GM18526 (cell line): ENCODE measurements around the gene RPL13A.

ENCODE experiments used
- POLR2A ChIP-seq: IDR thresholded peaks from 3 replicates; pipeline ENCODE4 v1.6.1; 2011; ENCODE audit not compliant: insufficient read length; ENCODE audit errors: extremely low read depth

RPL13A gene

DNA sequence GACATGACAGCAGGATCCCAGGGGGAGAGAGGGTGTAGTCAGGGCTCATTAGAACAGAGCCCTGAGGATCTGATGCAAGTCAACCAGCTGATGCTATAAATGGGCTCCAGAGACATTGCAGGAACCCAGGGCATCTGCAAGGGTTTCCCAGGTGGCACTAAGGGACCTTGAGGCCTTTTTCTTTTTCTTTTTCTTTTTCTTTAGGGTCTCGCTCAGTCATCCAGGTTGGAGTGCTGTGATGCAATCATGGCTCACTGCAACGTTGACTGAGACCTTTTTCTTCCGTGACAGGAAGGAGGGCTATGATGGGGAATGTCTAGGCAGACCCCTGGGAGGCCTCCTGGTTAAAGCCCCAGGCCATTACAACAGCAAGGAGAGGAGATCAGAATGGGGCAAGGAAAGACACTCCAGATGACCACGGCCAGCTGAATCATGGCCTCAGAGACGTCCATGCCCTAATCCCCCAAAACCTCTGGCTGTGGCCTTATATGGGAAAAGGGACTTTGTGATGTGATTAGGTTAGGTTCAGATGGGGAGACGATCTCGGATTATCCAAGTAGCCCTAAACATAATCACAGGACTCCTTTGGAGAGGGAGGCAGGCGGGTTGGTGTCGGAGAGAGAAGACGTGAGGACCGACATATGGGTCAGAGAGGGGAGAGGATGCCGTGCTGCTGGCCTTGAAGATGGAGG, 20.5 kb downstream of the RPL13A start:
- TF ChIP-seq POLR2A, result no peak

DNA sequence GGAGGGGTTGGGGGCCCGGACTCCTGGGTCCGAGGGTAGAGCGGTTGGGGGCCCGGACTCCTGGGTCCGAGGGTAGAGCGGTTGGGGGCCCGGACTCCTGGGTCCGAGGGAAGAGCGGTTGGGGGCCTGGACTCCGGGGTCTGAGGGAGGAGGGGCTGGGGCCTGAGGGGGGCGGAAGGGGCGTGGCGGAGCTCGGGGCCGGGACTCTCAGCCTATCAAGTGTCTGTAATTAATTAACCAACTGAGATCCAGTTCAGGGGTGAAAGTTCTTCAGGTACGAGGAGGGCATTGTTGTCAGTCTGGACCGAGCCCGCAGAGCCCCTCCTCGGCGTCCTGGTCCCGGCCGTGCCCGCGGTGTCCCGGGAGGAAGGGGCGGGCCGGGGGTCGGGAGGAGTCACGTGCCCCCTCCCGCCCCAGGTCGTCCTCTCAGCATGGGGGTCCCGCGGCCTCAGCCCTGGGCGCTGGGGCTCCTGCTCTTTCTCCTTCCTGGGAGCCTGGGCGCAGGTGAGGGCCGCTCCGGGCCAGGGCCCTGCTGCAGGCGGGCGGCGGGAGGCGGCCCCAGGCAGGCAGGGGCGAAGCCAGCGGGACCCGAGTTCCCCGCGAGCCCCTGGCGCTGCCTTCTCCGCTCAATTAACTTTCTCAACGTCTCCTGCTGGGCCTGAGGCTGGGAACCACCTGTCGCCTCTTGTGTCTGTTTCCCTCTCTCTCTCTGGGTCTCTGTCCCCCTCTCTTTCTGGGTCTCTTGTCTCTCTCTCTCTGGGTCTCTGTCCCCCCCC, 25.8 kb downstream of the RPL13A start:
- no peak for TF ChIP-seq POLR2A

DNA sequence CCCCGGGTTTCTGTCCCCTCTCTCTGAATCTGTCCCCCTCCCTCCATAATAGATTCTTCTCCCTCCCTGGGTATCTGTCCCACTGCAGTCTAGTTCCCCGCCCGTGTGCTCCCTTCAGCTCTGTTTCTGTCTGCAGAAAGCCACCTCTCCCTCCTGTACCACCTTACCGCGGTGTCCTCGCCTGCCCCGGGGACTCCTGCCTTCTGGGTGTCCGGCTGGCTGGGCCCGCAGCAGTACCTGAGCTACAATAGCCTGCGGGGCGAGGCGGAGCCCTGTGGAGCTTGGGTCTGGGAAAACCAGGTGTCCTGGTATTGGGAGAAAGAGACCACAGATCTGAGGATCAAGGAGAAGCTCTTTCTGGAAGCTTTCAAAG, 26.3 kb downstream of the RPL13A start:
- TF ChIP-seq POLR2A, result no peak

DNA sequence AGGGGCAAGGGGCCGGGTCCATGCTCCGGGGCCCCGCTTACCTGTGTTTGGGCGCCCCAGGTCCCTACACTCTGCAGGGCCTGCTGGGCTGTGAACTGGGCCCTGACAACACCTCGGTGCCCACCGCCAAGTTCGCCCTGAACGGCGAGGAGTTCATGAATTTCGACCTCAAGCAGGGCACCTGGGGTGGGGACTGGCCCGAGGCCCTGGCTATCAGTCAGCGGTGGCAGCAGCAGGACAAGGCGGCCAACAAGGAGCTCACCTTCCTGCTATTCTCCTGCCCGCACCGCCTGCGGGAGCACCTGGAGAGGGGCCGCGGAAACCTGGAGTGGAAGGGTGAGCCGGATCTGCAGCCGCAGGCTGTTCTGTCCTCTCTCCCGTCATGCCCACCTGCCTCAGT, 26.7 kb downstream of the RPL13A start:
- no peak for TF ChIP-seq POLR2A

DNA sequence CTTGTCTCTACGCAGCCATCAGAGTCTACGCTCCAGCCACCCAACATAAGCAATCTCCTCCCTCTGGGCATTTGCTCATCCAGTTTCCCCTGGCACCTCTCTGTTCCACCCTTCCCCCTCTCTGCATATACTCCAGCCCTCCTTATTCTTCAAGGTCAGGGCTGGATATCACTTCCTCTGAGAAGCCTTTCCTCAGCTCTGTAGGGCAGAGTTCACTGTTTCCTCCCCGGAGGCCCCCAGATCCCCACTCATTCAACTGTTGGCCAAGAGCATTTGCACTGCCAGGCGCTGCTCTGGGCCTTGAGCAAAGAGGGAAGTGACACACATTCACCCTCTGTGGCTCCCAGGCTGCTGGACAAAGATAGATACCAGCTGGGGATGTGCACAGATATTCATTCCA, 28.4 kb downstream of the RPL13A start:
- TF ChIP-seq POLR2A, result no peak

DNA sequence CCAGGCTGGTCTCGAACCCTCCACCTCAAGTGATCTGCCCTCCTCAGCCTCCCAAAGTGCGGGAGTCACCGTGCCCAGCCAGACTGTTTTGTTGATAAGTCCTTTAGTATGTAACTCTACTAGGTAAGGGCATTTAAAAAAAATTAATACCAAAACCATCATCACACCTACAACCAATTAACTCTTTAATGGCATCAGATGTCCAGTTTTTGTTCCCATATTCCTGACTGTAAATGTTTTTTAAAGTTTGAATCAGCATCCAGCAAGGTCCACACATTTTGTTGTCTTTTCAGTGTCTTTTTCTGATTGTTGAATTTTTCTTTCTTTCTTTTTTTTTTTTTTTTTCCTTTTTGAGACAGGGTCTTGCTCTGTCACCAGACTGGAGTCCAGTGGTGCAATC, 30.6 kb downstream of the RPL13A start:
- no peak for TF ChIP-seq POLR2A

DNA sequence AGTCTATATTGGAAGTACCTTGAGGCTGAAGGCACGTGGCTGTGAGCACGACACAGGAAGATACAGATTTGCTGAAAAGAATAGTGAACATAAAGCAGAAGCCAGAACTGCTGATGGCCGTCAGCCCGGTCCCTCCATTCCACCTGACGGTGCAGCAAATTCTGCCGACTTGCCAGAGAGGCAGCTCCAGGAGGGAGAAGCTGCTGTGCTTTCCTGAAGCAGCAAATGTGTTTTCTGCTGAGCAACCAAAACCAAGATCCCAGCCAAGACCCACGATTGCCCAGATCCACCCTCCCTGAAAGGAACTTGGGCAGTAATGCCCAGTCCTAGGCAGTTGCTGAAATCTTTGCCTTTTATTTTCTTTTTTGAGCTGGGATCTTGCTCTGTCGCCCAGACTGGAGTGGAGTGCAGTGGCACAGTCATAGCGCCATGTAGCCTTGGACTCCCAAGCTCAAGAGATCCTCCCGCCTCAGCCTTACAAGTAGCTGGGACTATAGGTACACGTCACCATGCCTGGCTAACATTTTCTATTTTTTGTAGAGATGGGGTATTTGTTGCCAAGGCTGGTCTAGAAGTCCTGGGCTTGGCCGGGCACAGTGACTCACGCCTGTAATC, 33.4 kb downstream of the RPL13A start:
- no peak for TF ChIP-seq POLR2A

DNA sequence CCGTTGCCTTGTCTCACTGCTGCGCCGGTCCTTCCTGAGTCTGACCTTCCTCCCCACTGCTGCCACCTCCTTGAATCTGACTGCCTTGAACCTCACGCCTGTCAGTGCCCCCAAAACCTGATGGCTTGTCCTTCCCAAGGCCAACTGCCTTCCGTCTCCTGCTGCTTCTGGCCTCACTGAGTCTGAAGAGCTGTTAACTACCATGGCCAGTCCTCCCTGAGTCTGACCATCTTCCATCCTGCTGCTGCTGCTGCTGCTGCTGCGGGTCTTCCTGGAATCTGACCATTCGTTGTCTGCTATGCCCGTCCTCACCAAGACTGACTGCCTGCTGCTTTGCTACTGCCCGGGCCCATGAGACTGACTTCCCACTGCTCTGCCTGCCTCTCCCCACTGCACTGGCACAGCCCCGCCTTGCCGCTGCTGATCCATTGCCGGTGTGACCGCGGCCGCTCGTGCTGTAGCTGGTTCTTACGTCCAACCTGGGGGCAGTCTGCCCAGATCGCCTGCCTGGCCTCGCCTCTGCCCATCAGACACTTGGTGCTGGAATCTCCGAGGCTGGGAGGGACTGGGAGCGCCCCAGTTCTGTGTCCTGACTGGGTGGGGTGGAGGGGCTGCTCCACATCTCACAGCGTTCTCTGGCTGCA, 37.5 kb downstream of the RPL13A start:
- no peak for TF ChIP-seq POLR2A

DNA sequence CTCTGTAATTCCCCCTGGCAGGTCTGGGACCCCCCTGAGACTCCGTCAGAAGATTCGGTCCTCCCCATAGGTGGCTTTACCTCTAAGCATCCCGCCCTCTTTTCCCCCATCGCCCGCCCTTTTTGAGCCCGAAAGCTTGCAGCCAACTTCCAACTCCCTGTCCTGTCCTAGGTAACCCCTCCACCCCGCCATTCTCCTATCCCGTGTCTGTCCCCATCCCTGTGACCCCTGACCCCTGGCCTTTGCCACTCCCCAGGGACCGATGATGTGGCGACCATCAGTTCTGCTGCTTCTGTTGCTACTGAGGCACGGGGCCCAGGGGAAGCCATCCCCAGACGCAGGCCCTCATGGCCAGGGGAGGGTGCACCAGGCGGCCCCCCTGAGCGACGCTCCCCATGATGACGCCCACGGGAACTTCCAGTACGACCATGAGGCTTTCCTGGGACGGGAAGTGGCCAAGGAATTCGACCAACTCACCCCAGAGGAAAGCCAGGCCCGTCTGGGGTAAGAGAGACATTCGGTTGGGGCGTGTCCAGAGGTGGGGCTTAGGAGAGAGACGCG, 40.9 kb downstream of the RPL13A start:
- TF ChIP-seq POLR2A, result no peak

DNA sequence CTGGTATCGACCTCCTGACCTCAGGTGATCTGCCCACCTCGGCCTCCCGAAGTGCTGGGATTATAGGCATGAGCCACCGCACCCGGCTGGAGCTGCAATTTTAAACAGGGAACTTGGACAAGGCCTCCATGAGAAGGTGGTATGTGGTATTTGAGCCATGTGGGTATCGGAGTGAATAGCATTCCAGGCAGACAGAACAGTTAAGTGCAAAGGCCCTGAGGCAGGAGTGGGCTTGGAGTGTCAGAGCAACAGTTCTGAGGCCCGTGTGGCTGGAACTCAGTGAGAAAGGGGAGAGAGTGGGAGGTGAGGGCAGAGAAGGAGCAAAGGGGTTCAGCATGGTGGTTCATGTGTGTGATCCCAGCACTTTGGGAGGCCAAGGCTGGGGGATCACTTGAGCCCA, 43.3 kb downstream of the RPL13A start:
- no peak for TF ChIP-seq POLR2A

DNA sequence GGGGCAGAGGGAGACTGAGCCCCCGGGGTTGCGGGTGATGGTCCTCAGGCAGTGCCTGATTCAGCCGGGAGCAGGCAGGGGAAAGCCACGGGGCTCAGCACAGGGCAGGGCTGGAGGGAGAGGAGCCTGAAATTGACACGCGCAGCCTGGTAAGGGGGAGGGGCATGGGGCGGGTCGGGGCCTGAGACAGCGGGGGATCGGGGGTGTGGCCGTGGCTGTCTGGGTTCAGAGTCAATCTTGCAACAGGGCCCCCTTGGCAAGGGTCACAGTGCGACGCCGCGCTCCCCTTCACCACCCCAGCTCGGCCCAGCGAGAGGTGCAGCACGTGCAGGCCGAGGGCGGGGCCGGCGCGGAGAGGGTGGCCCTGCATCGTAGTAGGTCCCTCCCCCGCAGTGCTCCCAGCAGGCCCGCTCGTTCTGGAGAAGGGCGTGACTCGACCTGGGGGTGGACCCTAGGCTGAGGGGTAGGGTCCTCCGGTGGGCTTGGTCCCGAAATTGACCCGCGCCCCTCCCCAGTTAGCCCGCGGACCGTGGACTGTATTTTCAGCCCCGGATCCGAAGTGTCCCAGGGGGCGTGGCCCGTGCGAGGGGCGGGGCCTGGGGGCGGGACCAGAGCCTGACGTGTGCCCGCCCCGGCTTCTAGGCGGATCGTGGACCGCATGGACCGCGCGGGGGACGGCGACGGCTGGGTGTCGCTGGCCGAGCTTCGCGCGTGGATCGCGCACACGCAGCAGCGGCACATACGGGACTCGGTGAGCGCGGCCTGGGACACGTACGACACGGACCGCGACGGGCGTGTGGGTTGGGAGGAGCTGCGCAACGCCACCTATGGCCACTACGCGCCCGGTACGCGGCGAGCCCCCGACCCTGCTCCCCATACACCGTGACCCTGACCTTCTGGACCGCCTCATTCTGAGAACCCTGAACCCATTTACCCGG, 46.4 kb downstream of the RPL13A start:
- TF ChIP-seq POLR2A, result no peak

DNA sequence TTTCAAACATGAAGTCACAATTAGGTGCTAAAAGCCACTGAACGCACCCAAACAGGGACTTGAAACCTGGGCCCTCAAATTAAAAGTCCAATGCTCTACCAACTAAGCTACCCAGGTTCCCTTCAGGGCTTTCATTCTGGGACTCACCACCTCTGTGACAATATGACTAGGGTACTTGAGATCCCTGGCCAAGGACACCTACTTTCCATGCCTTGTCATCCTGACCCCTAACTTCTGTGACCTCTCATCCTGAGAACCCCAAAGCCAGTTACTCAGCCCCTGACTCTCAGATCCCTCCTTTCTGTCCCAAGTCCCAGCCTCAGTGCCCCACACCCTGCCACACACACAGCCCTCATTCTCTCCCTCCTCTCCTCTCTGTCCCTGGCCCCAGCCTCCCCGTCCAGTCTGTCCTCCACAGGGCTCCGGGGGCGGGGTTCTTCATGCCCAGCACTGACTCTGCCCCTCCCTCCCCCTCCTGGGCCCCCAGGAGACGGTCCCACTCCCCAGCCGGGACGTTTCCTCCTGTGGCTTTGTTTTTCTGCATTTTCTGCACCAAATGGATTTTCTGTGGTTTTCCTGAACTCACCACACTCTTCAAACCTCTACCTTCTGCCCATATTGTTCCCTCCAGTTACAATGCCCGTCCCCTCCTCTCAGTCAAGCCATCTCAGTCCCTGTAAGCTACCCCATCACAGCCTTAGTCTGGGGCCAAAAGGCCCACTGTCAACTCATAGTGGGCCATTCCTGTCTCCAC, 47.4 kb downstream of the RPL13A start:
- no peak for TF ChIP-seq POLR2A

DNA sequence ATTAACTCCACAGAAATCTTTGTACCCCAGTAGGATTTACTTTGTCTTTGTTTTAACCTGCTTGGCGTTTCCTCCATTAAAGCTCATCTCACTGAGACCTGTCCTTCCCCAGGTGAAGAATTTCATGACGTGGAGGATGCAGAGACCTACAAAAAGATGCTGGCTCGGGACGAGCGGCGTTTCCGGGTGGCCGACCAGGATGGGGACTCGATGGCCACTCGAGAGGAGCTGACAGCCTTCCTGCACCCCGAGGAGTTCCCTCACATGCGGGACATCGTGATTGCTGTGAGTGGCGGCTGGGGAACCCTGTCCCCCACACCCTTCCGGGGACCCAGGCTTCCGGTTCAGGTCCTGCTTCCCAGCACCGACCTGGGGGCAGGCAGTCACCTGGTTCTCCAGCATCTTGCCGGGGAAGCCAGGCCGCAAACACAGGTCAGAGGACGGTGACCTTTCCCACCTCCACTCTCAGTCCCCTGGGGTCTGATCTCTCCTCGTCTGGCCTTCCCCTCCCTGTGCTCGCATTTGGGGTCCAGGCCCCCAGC, 49.6 kb downstream of the RPL13A start:
- TF ChIP-seq POLR2A, result no peak
